ENCODE measurements around the gene GFRAL. TPM values are rescaled to one million over a fixed set of nuclear protein-coding genes. Genes with fewer than 3 reads are reported as not detected.

The GFRAL gene
- total and polyA plus RNA-seq, 10 of the 15 experiments (the other 5 are each of a cell fraction or from before 2014, with no cell fraction given), result not detected

DNA sequence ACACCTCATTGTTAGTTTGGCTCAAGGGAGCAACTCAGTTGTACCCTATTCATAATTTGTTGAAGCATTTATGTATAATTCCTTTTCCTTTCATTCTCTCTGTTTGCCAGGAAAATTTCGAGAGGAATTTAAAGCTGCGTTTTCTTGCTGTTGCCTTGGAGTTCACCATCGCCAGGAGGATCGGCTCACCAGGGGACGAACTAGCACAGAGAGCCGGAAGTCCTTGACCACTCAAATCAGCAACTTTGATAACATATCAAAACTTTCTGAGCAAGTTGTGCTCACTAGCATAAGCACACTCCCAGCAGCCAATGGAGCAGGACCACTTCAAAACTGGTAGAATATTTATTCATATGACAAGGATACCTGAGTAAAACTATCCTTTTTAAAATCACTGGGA is 45.2 kb upstream of the GFRAL start:
- H4K20me1 ChIP-seq (ENCODE audit: control insufficient read depth, insufficient read depth), result no peaks in the 10 kb centered on the region
- H3K27me3 ChIP-seq (replicated peaks in 1 of 2; ENCODE audit: control insufficient read depth in 2 of 2, insufficient read depth in 2 of 2, low read length in 1 of 2), result no peaks in the 10 kb centered on the region
- H3K4me3 ChIP-seq, result no peak overlapping the region
- POLR2A ChIA-PET, result no interaction called here
- WGBS (ENCODE audit: insufficient coverage, insufficient replicate concordance, low lambda C conversion rate, missing lambda C conversion rate), result 26% methylated on average over 6 of the region's 6 CpGs
- RAD21 ChIA-PET (ENCODE audit: unreplicated experiment), result no interaction called here
- intact Hi-C loops (cut with micrococcal nuclease; ENCODE audit: unreplicated experiment) (no loop called here), in situ Hi-C loops (cut with MboI) (loop anchor here (25.0 kb wide), 1 partner anchor 605 kb away; the partner anchor contains the start of gene BMP5)
- H3K36me3 ChIP-seq (ENCODE audit: control insufficient read depth in 2 of 2, insufficient read depth in 2 of 2, low read length in 1 of 2), result no peaks in the 10 kb centered on the region
- no peaks in the 10 kb centered on the region for H3K79me2 ChIP-seq (ENCODE audit: control insufficient read depth, insufficient read depth, low read length)
- no peak for TF ChIP-seq TAF1 (IDR thresholded peaks at IDR 0.05; ENCODE audit: borderline replicate concordance, low read depth, low read length)
- no peak for TF ChIP-seq BACH1 (IDR thresholded peaks at IDR 0.05; ENCODE audit: borderline replicate concordance)
- no peak for TF ChIP-seq MYC (IDR thresholded peaks at IDR 0.05; ENCODE audit: insufficient read depth, insufficient read length, insufficient replicate concordance, low read length, severe bottlenecking)
- H3K4me1 ChIP-seq (ENCODE audit: control insufficient read depth, insufficient read depth, low read length), result no peaks in the 10 kb centered on the region
- no peak overlapping the region for H3K9ac ChIP-seq (ENCODE audit: control insufficient read depth, insufficient read depth, low read length)
- no peak for FAIRE-seq
- CTCF ChIA-PET, result interaction anchor here (2.4 kb wide), 1 partner anchor 10 kb away, joined by 17 read pairs; no protein-coding TSS in a partner anchor
- ATAC-seq, result no peak
- no peak overlapping the region for H3K4me2 ChIP-seq (ENCODE audit: control insufficient read depth, insufficient read depth)
- H3K27ac ChIP-seq (ENCODE audit: control insufficient read depth, insufficient read depth), result no peak overlapping the region
- BruUV-seq (replicated peaks), result no TSS peak
- no peak overlapping the region for H2AFZ ChIP-seq (ENCODE audit: control insufficient read depth, low read depth, low read length)
- DNase-seq (ENCODE audit: low read depth, low spot score), result no peak
- H3K9me3 ChIP-seq (replicated peaks; ENCODE audit: control insufficient read depth, insufficient read depth, low read length), result no peaks in the 10 kb centered on the region
- SMC1A ChIA-PET (ENCODE audit: uncharacterized antibody, unreplicated experiment), result no interaction called here

DNA sequence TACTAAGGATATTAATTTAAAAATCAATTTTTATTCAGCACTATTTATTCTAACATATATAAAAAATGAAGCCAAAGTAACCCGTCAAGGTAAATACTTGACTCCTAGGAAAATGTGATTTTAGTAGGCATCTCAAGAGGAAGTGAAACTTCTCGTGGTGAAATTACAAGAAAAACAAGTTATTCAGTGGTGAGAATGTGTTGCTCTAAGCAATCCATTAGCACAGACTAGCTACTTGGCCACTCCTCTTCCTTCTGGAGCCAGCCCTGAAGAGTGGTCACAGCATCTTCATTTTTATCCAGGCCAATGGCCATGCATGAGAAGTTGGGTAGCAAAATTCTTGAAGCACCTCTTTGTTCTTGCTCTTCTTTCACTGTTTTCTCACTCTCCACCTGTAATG is 40.4 kb upstream of the GFRAL start:
- Histone ChIP-seq H3K9me3 (replicated peaks; ENCODE audit: control insufficient read depth, insufficient read depth, low read length) (no peaks in the 10 kb centered on the region), H3K4me1 (ENCODE audit: control insufficient read depth, insufficient read depth, low read length) (no peaks in the 10 kb centered on the region), H3K27ac (ENCODE audit: control insufficient read depth, insufficient read depth) (no peak overlapping the region), H4K20me1 (ENCODE audit: control insufficient read depth, insufficient read depth) (no peaks in the 10 kb centered on the region), H3K79me2 (ENCODE audit: control insufficient read depth, insufficient read depth, low read length) (no peaks in the 10 kb centered on the region), H2AFZ (ENCODE audit: control insufficient read depth, low read depth, low read length) (no peak overlapping the region), H3K9ac (ENCODE audit: control insufficient read depth, insufficient read depth, low read length) (no peak overlapping the region), H3K4me3 (no peak overlapping the region), H3K4me2 (ENCODE audit: control insufficient read depth, insufficient read depth) (no peak overlapping the region), H3K36me3 (ENCODE audit: control insufficient read depth in 2 of 2, insufficient read depth in 2 of 2, low read length in 1 of 2) (no peaks in the 10 kb centered on the region), H3K27me3 (replicated peaks in 1 of 2; ENCODE audit: control insufficient read depth in 2 of 2, insufficient read depth in 2 of 2, low read length in 1 of 2) (no peaks in the 10 kb centered on the region)
- ChIA-PET RAD21 (ENCODE audit: unreplicated experiment) (interaction anchor here (0.7 kb wide), 1 partner anchor 10 kb away, joined by 3 read pairs; no protein-coding TSS in a partner anchor), POLR2A (no interaction called here), CTCF (interaction anchor here (1.6 to 2.5 kb wide), 2 partner anchors 8 to 10 kb away, joined by 8 to 11 read pairs; no protein-coding TSS in a partner anchor), SMC1A (ENCODE audit: uncharacterized antibody, unreplicated experiment) (interaction anchor here (0.6 kb wide), 1 partner anchor 10 kb away, joined by 3 read pairs; no protein-coding TSS in a partner anchor)
- in situ Hi-C loops (cut with MboI) (loop anchor here (25.0 kb wide), 1 partner anchor 600 kb away; the partner anchor contains the start of gene BMP5), intact Hi-C loops (cut with micrococcal nuclease; ENCODE audit: unreplicated experiment) (no loop called here)
- DNase-seq (ENCODE audit: low read depth, low spot score) (no peak), FAIRE-seq (no peak), ATAC-seq (peak; percentile 52)
- TF ChIP-seq, protein P1, sequence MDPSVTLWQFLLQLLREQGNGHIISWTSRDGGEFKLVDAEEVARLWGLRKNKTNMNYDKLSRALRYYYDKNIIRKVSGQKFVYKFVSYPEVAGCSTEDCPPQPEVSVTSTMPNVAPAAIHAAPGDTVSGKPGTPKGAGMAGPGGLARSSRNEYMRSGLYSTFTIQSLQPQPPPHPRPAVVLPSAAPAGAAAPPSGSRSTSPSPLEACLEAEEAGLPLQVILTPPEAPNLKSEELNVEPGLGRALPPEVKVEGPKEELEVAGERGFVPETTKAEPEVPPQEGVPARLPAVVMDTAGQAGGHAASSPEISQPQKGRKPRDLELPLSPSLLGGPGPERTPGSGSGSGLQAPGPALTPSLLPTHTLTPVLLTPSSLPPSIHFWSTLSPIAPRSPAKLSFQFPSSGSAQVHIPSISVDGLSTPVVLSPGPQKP (IDR thresholded peaks at IDR 0.05; ENCODE audit: low read depth, low read length), result no peak
- TF ChIP-seq SPI1 (IDR thresholded peaks at IDR 0.05; ENCODE audit: borderline replicate concordance, insufficient read depth, low read depth, low read length), result peak; percentile 79
- BruUV-seq (replicated peaks), result no TSS peak
- WGBS (ENCODE audit: insufficient coverage, insufficient replicate concordance, low lambda C conversion rate, missing lambda C conversion rate), result 18% methylated on average over 2 of the region's 2 CpGs

All from GM12878 (cell line).